ENCODE results near the gene MSTO1.

DNA sequence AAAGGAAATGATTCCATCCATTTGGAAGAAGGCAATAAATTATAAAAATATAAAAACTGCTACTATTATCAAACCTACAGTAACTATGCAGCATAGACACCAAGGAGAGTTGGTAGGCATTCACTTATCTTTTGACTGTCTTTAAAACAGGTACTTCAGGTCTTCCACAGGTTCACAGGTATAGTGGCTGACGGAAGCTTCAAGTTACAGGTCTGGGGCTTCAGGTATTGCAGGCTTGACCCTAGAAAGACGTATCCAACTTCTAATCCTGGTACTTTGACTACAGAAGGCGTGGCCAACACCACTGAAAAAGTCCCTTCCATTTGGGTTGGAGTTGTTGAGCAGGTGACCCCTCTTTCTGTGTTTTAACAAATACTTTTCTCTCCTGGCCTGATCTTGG is 42.9 kb downstream of the MSTO1 start:
- no peak for TF ChIP-seq POLR2A (IDR thresholded peaks at IDR 0.05)
- TF ChIP-seq CTCF (IDR thresholded peaks at IDR 0.05 in 8 of 11, conservative IDR thresholded peaks at IDR 0.05 in 3 of 11): no peak
- TF ChIP-seq POLR2AphosphoS5 (IDR thresholded peaks at IDR 0.05): no peak

Measured in spleen (tissue), 7 donors.